GOT3 (cell line): ENCODE results near the gene TCAF2.
"Not testable (repeated sequence)": the region's sequence is repeated elsewhere in the genome, so short reads cannot be mapped to it uniquely, and the experiment has no call there.

Experiments used
- DNase-seq: peaks from one replicate; lab custom pipeline; 2025; ENCODE audit warnings: mixed read lengths; lab: John Stamatoyannopoulos, UW

TCAF2 gene

GRCh38 chr7:143620646-143621045 lies at the start of gene TCAF2:
Gene TCAF2 (plus strand): TSS chr7:143620974.
- not testable (repeated sequence) for DNase-seq

GRCh38 chr7:143571501-143571900 lies 49.3 kb upstream of the TCAF2 start, which contains the start of gene CTAGE15:
Gene CTAGE15 (plus strand): TSS chr7:143571801. CDS start chr7:143571818, 17 bp downstream.
- not testable (repeated sequence) for DNase-seq

GRCh38 chr7:143588183-143588582 lies 32.6 kb upstream of the TCAF2 start:
- DNase-seq, result not testable (repeated sequence)

- not testable (repeated sequence) for DNase-seq
These were observed 30.9 kb upstream of the TCAF2 start for GRCh38 chr7:143589897-143590296.

- DNase-seq, result not testable (repeated sequence)
These were observed 22.7 kb upstream of the TCAF2 start for GRCh38 chr7:143598086-143598485.

GRCh38 chr7:143603549-143603948 lies 17.2 kb upstream of the TCAF2 start:
- not testable (repeated sequence) for DNase-seq

DNA sequence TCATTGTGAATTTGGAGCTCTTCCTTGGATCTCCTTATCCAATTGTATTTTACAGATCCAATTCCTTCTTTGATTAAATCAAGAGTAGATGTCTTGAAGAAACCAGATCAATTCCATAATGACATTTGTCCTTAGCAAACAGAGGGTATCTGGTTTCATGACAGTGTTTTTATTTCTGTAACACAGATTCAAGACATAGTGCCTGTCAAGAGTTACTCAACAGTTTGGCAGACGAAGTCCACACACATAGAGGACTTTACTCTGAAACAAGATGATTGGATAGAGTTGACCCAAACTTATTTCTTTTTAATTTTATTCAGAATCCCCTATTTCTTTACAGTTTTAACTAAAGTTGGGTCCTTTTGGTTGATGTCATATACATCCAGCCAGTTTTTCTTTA lies 14.7 kb upstream of the TCAF2 start:
- not testable (repeated sequence) for DNase-seq

GRCh38 chr7:143615545-143615944 lies 5.2 kb upstream of the TCAF2 start:
- not testable (repeated sequence) for DNase-seq

DNA sequence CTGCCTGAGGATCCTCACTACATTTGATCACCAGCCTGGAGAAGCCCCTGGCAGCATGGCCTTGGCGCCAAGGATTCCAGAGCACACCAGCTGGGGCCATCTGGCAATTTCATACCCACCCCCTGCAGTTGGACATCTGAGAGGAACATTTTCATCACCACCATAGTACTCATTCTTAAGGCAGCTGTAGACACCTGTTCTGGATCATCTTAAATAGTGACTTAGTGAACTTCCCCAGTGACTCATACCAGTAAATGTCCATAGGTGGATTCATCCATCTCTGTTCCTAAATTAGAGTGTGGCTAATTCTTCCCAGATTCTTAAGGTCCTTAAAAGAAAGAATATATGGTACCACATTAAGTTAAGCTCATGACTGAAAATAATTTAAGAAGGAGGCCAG lies 3.6 kb upstream of the TCAF2 start:
- DNase-seq, result not testable (repeated sequence)

DNA sequence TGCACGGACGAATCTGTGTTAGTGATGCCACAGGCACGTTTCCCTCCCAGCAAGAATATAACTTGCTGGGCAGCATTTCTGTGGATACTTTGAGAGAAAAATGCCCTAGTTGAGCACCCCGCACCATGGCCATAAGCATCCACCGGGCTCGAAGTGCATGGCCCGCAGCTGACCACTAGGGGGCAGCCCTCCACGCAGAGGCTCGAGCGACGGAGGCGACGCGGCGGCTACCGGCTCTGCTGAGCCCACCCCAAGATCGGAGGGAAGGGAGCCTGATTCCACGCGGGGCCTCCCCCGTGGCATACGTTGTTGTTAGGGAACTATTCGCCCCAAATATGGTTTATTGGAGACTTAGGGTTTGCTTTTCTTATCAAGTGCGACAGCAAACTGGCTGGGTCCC lies 716 bp upstream of the TCAF2 start:
- not testable (repeated sequence) for DNase-seq

GRCh38 chr7:143621175-143621574 lies 401 bp downstream of the TCAF2 start:
- DNase-seq, result not testable (repeated sequence)

DNA sequence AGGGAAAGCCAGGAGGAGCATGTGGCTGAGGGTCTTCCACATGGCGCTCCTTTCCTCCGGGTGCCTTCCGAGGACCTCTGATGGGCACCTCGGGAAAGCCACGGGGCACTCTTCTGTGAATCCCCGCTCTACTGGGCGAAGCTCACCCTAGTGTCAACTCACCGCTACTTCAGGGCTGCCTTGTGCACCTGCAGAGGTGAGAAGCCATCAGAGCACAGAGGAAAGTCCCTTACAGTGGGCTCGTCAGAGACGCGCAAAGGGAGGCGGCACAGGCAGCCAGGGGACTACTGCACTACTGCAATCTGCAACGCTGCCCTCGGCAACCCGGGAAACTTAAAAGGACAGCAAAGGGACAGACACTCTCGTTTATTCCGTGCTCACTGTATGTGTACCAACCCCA lies 1.4 kb downstream of the TCAF2 start:
- not testable (repeated sequence) for DNase-seq

DNA sequence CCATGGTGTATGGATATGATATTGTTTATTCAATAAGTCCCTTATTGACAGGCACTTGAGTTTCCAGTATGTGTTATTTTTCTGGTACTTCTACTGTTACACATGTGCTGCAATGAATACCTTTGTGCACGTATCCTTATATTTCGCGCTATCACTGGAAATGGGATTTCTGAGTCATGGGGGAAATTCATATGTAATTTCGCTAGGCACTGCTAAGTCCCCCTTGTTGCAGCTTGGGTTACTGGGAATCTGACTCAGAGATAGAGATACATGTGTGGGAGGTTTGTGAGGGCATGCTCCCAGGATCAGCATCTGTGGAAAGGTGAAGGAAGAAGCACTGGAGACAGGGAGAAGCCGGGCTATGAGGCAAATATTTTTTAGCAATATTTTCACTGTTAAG lies 9.9 kb downstream of the TCAF2 start:
- not testable (repeated sequence) for DNase-seq

DNA sequence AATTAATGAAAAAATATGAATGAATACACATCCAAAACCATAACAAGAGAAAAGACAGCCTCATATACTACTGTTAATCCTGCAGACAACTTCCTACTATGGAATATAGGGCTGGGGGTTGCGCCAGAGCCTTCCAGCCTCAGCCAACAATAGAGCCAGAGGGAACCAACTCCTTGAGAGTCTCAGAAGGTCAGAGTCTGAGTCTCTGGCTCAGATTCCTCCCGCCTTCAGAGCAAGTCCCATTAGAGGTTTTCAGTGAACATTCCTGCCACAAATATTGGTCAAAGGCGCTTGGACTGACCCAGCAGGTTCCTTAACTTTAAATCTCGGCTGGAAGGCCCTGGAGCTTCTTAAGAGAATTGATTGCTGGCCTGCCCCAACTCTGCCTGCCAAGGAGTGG lies 11.7 kb downstream of the TCAF2 start:
- not testable (repeated sequence) for DNase-seq

- DNase-seq, result not testable (repeated sequence)
These were observed 12.3 kb downstream of the TCAF2 start for GRCh38 chr7:143633013-143633618.

DNA sequence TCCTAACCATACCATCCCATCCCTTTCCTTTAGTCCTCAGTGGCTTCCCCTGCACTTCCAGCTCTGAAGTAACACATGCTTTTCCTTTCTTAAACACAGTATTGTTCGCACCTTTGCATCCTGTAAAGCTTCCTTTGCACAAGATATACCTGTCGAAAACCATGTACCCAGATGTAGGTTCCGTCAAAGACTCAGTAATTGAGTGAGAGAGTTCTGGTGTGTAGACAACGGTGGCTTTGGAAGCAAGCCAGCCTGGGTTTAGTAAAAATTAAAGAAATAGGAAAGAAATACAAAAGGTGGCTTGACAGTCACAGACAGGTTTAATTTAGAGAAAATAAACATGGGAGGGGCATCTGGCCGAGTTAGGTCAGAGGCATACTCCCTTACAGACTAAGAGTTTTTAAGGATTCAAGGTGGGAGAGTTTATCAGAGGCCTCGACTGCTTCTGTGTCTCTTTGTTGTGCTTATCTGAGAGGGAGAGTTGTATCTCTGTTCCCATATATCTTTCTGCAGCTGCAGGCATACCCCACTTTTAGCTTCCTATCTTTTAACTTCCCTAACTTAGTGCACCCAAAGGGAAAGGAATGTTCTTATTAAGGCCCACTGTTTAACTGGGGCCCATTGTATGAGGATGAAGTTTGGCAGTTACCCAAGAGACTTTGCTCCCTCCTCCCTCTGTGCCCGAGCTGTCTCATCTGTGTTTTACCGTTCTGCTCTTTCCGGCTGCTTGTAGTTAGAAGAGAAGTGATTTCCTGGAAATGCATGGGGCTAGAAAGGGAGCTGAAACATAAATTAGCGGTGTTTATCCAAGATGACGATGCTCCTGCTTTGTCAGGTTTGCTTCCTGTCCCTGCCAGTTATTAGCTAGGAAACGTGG lies 14.8 kb downstream of the TCAF2 start:
- not testable (repeated sequence) for DNase-seq

GRCh38 chr7:143639372-143639771 lies 18.6 kb downstream of the TCAF2 start:
- not testable (repeated sequence) for DNase-seq

DNA sequence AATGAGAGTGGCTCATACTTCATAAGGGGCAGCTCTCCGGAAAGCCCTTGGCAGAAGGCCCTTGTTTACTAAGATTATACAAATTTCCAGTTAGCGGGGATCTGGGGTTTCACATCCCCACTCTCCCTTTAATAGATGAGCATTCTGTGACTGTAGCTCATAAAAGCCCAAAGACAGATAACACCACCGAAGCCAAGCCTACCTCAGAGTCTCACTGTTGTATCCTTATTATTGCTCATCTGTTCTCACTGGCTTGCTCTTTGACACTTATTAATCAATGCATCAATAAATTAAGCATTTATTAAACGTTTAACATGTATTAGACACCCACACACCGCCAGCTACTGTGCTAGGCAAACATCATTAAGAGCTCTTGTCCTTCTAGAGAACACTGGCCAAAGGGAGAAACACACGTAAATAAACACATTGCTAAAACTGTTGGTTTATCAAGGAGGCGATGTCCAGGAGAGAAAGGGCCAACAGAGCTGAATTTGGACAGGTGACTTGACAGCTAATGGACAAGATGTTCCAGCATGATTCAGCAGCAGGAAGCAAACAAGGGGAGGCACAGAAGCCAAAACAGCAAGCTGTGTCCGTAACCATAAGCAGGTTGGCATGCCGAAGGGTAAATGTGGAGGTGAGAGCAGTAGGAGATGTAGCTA lies 19.9 kb downstream of the TCAF2 start:
- not testable (repeated sequence) for DNase-seq

DNA sequence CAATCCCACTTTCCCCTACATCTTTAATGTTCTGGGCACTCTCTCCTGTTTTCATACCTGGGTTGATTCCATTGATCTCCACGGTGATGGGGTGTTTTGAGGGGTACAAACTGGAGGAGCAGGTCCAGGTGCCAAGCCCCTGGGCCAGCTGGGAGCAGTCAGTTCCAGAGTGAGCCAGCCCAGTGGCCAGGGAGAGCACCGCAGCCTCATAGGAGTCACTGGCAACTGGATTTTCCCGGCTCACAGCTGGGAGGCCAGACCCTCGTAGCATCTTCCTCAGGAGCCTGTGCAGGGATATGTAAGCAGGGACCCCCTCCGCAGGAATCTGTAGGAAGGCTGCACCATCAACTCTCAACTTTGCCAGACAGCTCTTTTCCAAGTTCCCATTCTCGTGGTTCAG lies 25.8 kb downstream of the TCAF2 start:
- DNase-seq, result not testable (repeated sequence)

GRCh38 chr7:143649902-143650301 lies 29.1 kb downstream of the TCAF2 start:
- not testable (repeated sequence) for DNase-seq

DNA sequence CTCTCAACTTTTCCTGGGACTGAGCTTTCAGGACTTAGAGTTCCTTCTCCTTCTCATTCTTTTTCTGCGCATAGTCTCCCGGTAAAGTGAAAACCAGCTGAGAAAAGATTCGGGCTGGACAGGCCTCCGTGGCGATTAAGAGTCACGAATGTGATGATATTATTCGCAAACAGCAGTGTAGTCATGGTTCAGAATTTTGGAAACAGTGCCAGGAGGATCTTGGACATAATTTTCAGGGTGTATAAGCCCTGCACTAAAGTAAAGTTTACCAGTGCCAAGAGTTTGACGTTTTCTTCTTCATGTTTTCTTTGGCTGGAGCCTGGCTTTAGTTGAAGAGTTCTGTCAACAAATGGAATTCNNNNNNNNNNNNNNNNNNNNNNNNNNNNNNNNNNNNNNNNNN lies 29.7 kb downstream of the TCAF2 start:
- not testable (repeated sequence) for DNase-seq
